Ascending aorta (tissue), 2 donors: ENCODE results near the gene SLC6A4. TPM values are rescaled to one million over a fixed set of nuclear protein-coding genes. Genes with fewer than 3 reads are reported as not detected.

Experiments used
- DNase-seq, 2 donors: peaks; one replicate each; pipeline ENCODE4 v3.0.0-alpha.2; 2019; ENCODE audit warnings: low spot score in 2 of 2
- H3K27ac ChIP-seq, 2 donors: fragments of 200-600 bp; sonication (generic); one replicate each; pipeline ENCODE4 v1.5.1; 2016 to 2017; ENCODE audit warnings: mild to moderate bottlenecking in 1 of 2
- H3K27me3 ChIP-seq: fragments of 200-600 bp; sonication (generic); one replicate; pipeline ENCODE4 v1.5.1; 2017
- H3K36me3 ChIP-seq, 2 donors: fragments of 200-600 bp; sonication (generic); one replicate each; pipeline ENCODE4 v1.5.1; 2016
- H3K4me1 ChIP-seq, 2 donors: fragments of 200-600 bp; sonication (generic); one replicate each; pipeline ENCODE4 v1.5.1; 2016 to 2017; ENCODE audit warnings: mild to moderate bottlenecking in 1 of 2
- H3K4me3 ChIP-seq, 2 donors: fragments of 200-600 bp; sonication (generic); one replicate each; pipeline ENCODE4 v1.5.1; 2016 to 2017; ENCODE audit warnings: mild to moderate bottlenecking in 1 of 2
- H3K9me3 ChIP-seq, 2 donors: fragments of 200-600 bp; sonication (generic); one replicate each; pipeline ENCODE4 v1.5.1; 2016
- intact Hi-C: fragments of 100-400 bp; cut with DNase I; formaldehyde crosslinking; loops from one replicate; pipeline ENCODE4 v1.15.1; 2023
- total RNA-seq: library from RNA; depleted of rRNA; stranded (reverse); fragments of >200 nt; gene quantifications from one replicate; pipeline ENCODE4 v1.1.0, GENCODE V29; 2016
- TF ChIP-seq, protein P1 (sequence below), 3 experiments: fragments of 200-600 bp in 2 of 3; fragments of 450-650 bp in 1 of 3; sonication (generic) in 2 of 3; IDR thresholded peaks; one replicate each; pipeline ENCODE4 v1.5.1; 2016 to 2019; ENCODE audit warnings: antibody characterized with exemption in 3 of 3, mild to moderate bottlenecking in 1 of 3, moderate library complexity in 1 of 3

Gene SLC6A4
- total RNA-seq: 0.85 TPM

- Histone ChIP-seq H3K4me3 (peak within 1 kb of the TSS; percentile 55 to 76), H3K9me3 (no peaks in the 10 kb centered on the region), H3K27ac (peak within 1 kb of the TSS in 1 of 2 donors; percentile 0), H3K36me3 (no peaks in the 10 kb centered on the region), H3K4me1 (peaks cover 0 to 11% of the 10 kb centered on the region in 2 donors), H3K27me3 (no peaks in the 10 kb centered on the region)
- TF ChIP-seq, protein P1, sequence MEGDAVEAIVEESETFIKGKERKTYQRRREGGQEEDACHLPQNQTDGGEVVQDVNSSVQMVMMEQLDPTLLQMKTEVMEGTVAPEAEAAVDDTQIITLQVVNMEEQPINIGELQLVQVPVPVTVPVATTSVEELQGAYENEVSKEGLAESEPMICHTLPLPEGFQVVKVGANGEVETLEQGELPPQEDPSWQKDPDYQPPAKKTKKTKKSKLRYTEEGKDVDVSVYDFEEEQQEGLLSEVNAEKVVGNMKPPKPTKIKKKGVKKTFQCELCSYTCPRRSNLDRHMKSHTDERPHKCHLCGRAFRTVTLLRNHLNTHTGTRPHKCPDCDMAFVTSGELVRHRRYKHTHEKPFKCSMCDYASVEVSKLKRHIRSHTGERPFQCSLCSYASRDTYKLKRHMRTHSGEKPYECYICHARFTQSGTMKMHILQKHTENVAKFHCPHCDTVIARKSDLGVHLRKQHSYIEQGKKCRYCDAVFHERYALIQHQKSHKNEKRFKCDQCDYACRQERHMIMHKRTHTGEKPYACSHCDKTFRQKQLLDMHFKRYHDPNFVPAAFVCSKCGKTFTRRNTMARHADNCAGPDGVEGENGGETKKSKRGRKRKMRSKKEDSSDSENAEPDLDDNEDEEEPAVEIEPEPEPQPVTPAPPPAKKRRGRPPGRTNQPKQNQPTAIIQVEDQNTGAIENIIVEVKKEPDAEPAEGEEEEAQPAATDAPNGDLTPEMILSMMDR (IDR thresholded peaks at IDR 0.05): no peak
- intact Hi-C loops: loop anchor here (2.0 to 5.0 kb wide), 2 partner anchors 42 to 111 kb away; no protein-coding TSS in a partner anchor
- peak in 1 of 2 donors; percentile 64 for DNase-seq
Observed at GRCh38 chr17:30235386-30236296, at the start of gene SLC6A4. TSS of gene SLC6A4 (minus strand) at chr17:30235697. CDS start at chr17:30221958, 13,739 bp downstream.

DNA sequence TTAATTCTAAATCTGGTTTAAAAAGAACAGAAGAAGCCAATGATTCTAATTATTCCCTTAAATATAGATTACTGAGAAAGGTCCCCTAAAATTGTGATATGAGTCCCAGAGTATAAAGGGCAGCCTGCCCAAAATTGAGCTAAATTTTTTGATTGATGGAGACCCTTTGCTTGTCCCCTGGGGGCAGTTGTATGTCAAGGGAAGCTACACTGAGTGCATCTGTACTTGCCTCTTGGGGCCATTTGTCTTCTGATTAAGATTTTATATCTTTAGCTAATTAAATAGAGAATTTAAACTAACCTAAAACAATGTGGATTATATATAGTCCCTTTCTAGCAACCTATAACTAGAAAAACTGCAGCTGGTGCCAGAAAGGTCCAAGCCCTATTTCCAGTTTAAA lies 43.7 kb upstream of the SLC6A4 start:
- no peaks in the 10 kb centered on the region for H3K27me3 ChIP-seq
- intact Hi-C loops: loop anchor here (2.0 to 5.0 kb wide), 2 partner anchors 42 to 154 kb away; partner anchors contain the start of gene SLC6A4
- H3K4me3 ChIP-seq: no peak overlapping the region
- no peak overlapping the region for H3K27ac ChIP-seq
- H3K9me3 ChIP-seq: no peaks in the 10 kb centered on the region
- peaks cover 0 to 3% of the 10 kb centered on the region in 2 donors for H3K4me1 ChIP-seq
- no peak for DNase-seq
- TF ChIP-seq, protein P1 (IDR thresholded peaks at IDR 0.05): no peak
- H3K36me3 ChIP-seq: peaks cover 23 to 40% of the 10 kb centered on the region in 2 donors

- peaks cover 0 to 3% of the 10 kb centered on the region in 2 donors for H3K4me1 ChIP-seq
- peaks cover 24 to 37% of the 10 kb centered on the region in 2 donors for H3K36me3 ChIP-seq
- no peak for DNase-seq
Observed at GRCh38 chr17:30278032-30278431, 42.5 kb upstream of the SLC6A4 start.

GRCh38 chr17:30275911-30276310 lies 40.4 kb upstream of the SLC6A4 start:
- no peaks in the 10 kb centered on the region for H3K9me3 ChIP-seq
- no peak for DNase-seq
- H3K4me1 ChIP-seq: peaks cover 0 to 3% of the 10 kb centered on the region in 2 donors
- no peaks in the 10 kb centered on the region for H3K27me3 ChIP-seq
- TF ChIP-seq, protein P1 (IDR thresholded peaks at IDR 0.05): no peak
- no peak overlapping the region for H3K27ac ChIP-seq
- no peak overlapping the region for H3K4me3 ChIP-seq
- peaks cover 44 to 49% of the 10 kb centered on the region in 2 donors for H3K36me3 ChIP-seq
- intact Hi-C loops: loop anchor here (5.0 kb wide), 1 partner anchor 39 kb away; the partner anchor contains the start of gene SLC6A4

More at GRCh38 chr17:30278032-30278431, 42.5 kb upstream of the SLC6A4 start:
- TF ChIP-seq, protein P1 (IDR thresholded peaks at IDR 0.05): peak; percentile 33 to 61 (median 52)
- Histone ChIP-seq H3K4me3 (no peak overlapping the region), H3K27me3 (no peaks in the 10 kb centered on the region), H3K27ac (no peak overlapping the region), H3K9me3 (no peaks in the 10 kb centered on the region)
- intact Hi-C loops: loop anchor here (1.0 to 5.0 kb wide), 3 partner anchors 41 to 174 kb away; partner anchors contain the start of gene SLC6A4

- Histone ChIP-seq H3K9me3 (no peaks in the 10 kb centered on the region), H3K27ac (peak overlapping the region in 1 of 2 donors; percentile 53), H3K27me3 (no peaks in the 10 kb centered on the region), H3K4me1 (peaks cover 0 to 3% of the 10 kb centered on the region in 2 donors), H3K4me3 (no peak overlapping the region), H3K36me3 (peaks cover 49% of the 10 kb centered on the region in 2 donors)
- intact Hi-C loops: loop anchor here (5.0 kb wide), 1 partner anchor 38 kb away; the partner anchor contains the start of gene SLC6A4
- no peak for DNase-seq
- TF ChIP-seq, protein P1 (IDR thresholded peaks at IDR 0.05): no peak
Observed at GRCh38 chr17:30274887-30275286, 39.4 kb upstream of the SLC6A4 start.
